Mucosa of stomach (tissue), 1 donor: ENCODE results near the gene LRRC8E.

Source experiments
- H3K27me3 ChIP-seq: one replicate; pipeline ENCODE4 v1.7.0; 2013; ENCODE audit warnings: mild to moderate bottlenecking, low read length; ENCODE audit not compliant: control insufficient read depth, insufficient read depth
- H3K36me3 ChIP-seq: one replicate; pipeline ENCODE4 v1.7.0; 2013; ENCODE audit warnings: low read length; ENCODE audit not compliant: control insufficient read depth, insufficient read depth
- H3K4me1 ChIP-seq: one replicate; pipeline ENCODE4 v1.7.0; 2013; ENCODE audit warnings: mild to moderate bottlenecking, low read length; ENCODE audit not compliant: control insufficient read depth, insufficient read depth
- H3K4me3 ChIP-seq: one replicate; pipeline ENCODE4 v1.7.0; 2013; ENCODE audit warnings: low read length
- H3K9ac ChIP-seq: one replicate; pipeline ENCODE4 v1.7.0; 2013; ENCODE audit warnings: mild to moderate bottlenecking, low read length, moderate library complexity
- H3K9me3 ChIP-seq: one replicate; pipeline ENCODE4 v1.7.0; 2013; ENCODE audit warnings: mild to moderate bottlenecking, low read length, moderate library complexity; ENCODE audit not compliant: control insufficient read depth
- donor health status: Pancreatic carcinoma.

The LRRC8E gene

GRCh38 chr19:7909471-7910067 is 21.3 kb downstream of the LRRC8E start:
- H3K9me3 ChIP-seq: no peaks in the 10 kb centered on the region
- peaks cover 9% of the 10 kb centered on the region for H3K27me3 ChIP-seq
- peaks cover 9% of the 10 kb centered on the region for H3K4me1 ChIP-seq
- no peak overlapping the region for H3K9ac ChIP-seq
- no peak overlapping the region for H3K4me3 ChIP-seq
- no peaks in the 10 kb centered on the region for H3K36me3 ChIP-seq

- H3K9me3 ChIP-seq: no peaks in the 10 kb centered on the region
- H3K36me3 ChIP-seq: no peaks in the 10 kb centered on the region
- no peaks in the 10 kb centered on the region for H3K4me1 ChIP-seq
- H3K4me3 ChIP-seq: no peak overlapping the region
- H3K9ac ChIP-seq: no peak overlapping the region
- peaks cover 18% of the 10 kb centered on the region for H3K27me3 ChIP-seq
These were observed 22.2 kb downstream of the LRRC8E start for GRCh38 chr19:7910321-7911161.

GRCh38 chr19:7911508-7912143 is 23.3 kb downstream of the LRRC8E start:
- H3K9ac ChIP-seq: no peak overlapping the region
- H3K36me3 ChIP-seq: no peaks in the 10 kb centered on the region
- peaks cover 29% of the 10 kb centered on the region for H3K27me3 ChIP-seq
- H3K4me1 ChIP-seq: no peaks in the 10 kb centered on the region
- no peaks in the 10 kb centered on the region for H3K9me3 ChIP-seq
- no peak overlapping the region for H3K4me3 ChIP-seq

GRCh38 chr19:7912144-7912696 is 23.9 kb downstream of the LRRC8E start:
- Histone ChIP-seq H3K9me3 (no peaks in the 10 kb centered on the region), H3K4me3 (no peak overlapping the region), H3K9ac (no peak overlapping the region), H3K4me1 (no peaks in the 10 kb centered on the region), H3K27me3 (peaks cover 35% of the 10 kb centered on the region), H3K36me3 (no peaks in the 10 kb centered on the region)

GRCh38 chr19:7912697-7913564 is 24.6 kb downstream of the LRRC8E start:
- Histone ChIP-seq H3K9ac (no peak overlapping the region), H3K9me3 (no peaks in the 10 kb centered on the region), H3K4me3 (no peak overlapping the region), H3K27me3 (peaks cover 42% of the 10 kb centered on the region), H3K4me1 (peaks cover 6% of the 10 kb centered on the region), H3K36me3 (no peaks in the 10 kb centered on the region)

- Histone ChIP-seq H3K36me3 (no peaks in the 10 kb centered on the region), H3K4me1 (peaks cover 9% of the 10 kb centered on the region), H3K9ac (no peak overlapping the region), H3K9me3 (no peaks in the 10 kb centered on the region), H3K4me3 (no peak overlapping the region), H3K27me3 (peaks cover 50% of the 10 kb centered on the region)
These were observed 25.3 kb downstream of the LRRC8E start for GRCh38 chr19:7913652-7914051.

GRCh38 chr19:7914099-7914498 is 25.8 kb downstream of the LRRC8E start:
- Histone ChIP-seq H3K36me3 (no peaks in the 10 kb centered on the region), H3K4me1 (peaks cover 9% of the 10 kb centered on the region)

GRCh38 chr19:7914598-7915045 is 26.3 kb downstream of the LRRC8E start, which contains the start of gene TGFBR3L:
TGFBR3L (plus strand) TSS chr19:7914830.
- Histone ChIP-seq H3K4me3 (no peak within 1 kb of the TSS), H3K9me3 (no peaks in the 10 kb centered on the region), H3K9ac (no peak within 1 kb of the TSS), H3K4me1 (peaks cover 13% of the 10 kb centered on the region), H3K36me3 (no peaks in the 10 kb centered on the region), H3K27me3 (peaks cover 59% of the 10 kb centered on the region)

More at GRCh38 chr19:7914099-7914498, 25.8 kb downstream of the LRRC8E start:
- no peak overlapping the region for H3K9ac ChIP-seq
- no peak overlapping the region for H3K4me3 ChIP-seq
- no peaks in the 10 kb centered on the region for H3K9me3 ChIP-seq
- peaks cover 54% of the 10 kb centered on the region for H3K27me3 ChIP-seq

- H3K36me3 ChIP-seq: no peaks in the 10 kb centered on the region
- peaks cover 18% of the 10 kb centered on the region for H3K4me1 ChIP-seq
- no peaks in the 10 kb centered on the region for H3K9me3 ChIP-seq
- no peak overlapping the region for H3K4me3 ChIP-seq
- H3K9ac ChIP-seq: no peak overlapping the region
- H3K27me3 ChIP-seq: peaks cover 60% of the 10 kb centered on the region
These were observed 27.2 kb downstream of the LRRC8E start for GRCh38 chr19:7915250-7916102.

GRCh38 chr19:7916103-7916954 is 28.0 kb downstream of the LRRC8E start:
- no peak overlapping the region for H3K4me3 ChIP-seq
- H3K9ac ChIP-seq: no peak overlapping the region
- no peaks in the 10 kb centered on the region for H3K9me3 ChIP-seq
- peaks cover 22% of the 10 kb centered on the region for H3K4me1 ChIP-seq
- H3K27me3 ChIP-seq: peaks cover 60% of the 10 kb centered on the region
- H3K36me3 ChIP-seq: no peaks in the 10 kb centered on the region
